Activated CD4-positive, alpha-beta T cell treated with anti-CD3 and anti-CD28 coated beads, Interleukin-2, amount 50 U/mL, for 16 hours (primary cell): ENCODE results near the gene IMPG1.
"Not testable (repeated sequence)": the region's sequence is repeated elsewhere in the genome, so short reads cannot be mapped to it uniquely, and the experiment has no call there.

Experiments
- DNase-seq: peaks from one replicate; pipeline ENCODE4 v3.0.0-alpha.2; 2020

The IMPG1 gene

DNA sequence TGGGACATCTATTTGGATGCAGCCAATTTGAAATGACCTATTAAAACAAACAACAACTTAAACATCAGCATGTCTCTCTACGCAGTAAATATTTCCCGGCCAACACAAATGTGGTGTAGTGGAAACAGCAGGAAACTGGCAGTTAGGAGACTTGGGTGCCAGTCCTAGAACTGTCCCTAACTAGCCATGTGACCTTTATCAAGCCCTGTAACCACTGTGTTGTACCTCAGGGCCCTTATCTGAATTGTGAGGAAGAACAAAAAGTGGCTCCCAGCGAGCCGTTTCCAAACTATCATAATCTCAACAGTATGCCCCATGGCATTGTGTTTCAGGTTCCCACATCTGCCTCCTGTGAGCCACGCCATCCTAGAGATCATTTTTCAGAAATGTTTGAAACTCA lies 124.5 kb downstream of the IMPG1 start:
- DNase-seq = no peak

DNA sequence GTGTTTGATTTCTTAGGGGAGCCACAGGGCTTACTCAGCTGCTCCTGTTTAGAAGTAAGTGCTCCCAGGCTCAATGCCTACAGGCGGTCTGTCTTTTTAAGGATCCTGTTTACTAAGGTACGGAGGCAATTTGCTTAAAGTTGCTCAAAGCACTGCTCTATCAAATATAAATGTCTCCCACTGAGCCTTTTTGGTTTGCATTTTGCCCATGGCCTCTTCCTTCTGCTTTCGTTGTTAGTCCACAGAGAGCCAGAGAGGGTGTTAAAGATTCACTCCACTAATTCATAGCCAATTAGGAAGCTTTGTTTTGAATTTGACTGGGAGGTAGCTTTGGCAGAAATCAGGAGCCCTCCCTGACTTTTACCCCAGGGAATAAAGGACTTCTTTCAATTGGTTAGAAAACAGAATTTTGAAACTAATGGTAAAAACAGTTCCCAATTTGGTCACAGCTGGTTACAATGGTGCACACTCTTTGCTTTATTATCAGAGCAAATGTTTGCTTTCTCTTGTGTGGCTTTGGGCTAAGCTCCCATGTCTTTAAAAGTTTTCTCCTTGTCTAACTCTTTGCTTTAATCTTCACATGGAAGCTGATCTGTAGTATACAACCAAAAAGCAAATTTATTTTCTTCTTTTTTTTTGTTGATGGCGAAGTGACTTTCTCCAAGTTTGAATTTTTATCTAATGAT lies 126.2 kb downstream of the IMPG1 start:
- no peak for DNase-seq

DNA sequence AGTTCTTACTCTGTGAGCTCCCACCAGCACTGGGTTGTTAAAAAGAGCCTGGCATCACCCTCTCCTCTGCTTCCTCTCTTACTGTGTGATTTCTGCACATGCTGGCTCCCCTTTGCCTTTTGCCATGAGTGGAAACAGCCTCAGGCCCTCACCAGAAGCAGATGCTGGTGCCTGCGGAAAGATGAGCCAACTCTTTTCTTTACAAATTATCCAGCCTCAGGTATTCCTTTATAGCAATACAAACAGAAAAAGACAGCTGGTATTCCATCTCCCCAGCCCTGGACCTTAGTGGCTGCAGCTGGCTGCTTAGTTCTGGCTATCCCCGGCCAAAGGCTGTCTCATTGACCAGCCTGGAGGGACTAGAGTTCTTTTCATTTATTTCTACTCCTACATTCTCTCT lies 129.1 kb downstream of the IMPG1 start:
- DNase-seq = no peak

DNA sequence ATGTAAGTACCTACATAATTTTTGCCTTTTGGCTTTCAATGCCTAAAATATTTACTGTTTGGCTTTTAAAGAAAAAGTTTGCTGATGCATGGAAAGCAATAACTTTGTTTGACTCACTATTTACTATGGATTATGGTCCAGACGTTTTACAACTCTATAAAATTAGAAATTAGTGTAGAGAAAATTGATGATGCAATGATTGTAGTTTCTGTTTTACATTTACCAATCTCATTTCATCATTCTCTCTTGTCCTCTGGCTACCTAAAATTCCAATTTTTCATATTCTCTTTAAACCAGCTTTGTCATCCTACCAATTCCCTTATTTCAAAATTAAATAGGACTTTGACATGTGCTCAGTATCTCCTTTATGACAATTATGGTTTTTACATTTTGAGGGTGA lies 131.0 kb downstream of the IMPG1 start:
- DNase-seq = no peak

DNA sequence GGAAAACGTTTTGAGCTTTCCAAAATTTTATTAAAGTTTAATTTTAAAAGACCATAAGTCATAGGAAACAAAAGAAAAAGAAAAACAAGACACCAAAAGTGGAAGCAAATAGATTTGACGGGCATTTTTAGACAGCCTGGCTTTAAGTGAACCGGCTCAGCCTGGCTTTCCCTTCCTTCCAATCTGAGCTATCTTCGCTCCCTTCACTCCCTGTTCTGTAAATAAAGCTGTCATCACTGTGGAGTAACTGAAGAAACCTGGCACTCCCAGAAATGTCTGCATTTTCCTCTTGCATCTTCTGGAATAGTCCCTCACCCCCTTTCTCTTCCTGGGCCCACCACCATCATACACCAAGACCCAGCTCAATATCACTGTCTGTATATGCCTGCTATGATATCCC lies 131.9 kb downstream of the IMPG1 start:
- DNase-seq = no peak

DNA sequence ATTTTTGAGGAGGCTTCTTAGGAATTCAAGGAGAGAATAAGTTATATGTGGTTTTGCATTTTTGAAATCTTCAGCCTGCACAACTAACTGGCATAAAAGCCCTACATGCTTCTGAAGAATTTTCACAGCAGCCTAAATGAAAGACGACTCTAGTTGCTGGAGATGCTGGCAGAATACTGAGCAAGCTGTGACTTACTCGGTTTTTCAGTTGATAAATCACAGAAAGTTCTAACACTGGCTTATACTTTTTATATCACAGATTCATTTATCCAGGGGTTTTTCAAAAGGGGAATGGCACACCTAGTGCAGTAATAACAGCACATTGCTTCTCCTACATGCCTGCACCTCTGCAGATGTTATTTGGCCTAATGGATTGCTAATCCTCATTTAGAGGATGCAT lies 134.6 kb downstream of the IMPG1 start:
- no peak for DNase-seq

DNA sequence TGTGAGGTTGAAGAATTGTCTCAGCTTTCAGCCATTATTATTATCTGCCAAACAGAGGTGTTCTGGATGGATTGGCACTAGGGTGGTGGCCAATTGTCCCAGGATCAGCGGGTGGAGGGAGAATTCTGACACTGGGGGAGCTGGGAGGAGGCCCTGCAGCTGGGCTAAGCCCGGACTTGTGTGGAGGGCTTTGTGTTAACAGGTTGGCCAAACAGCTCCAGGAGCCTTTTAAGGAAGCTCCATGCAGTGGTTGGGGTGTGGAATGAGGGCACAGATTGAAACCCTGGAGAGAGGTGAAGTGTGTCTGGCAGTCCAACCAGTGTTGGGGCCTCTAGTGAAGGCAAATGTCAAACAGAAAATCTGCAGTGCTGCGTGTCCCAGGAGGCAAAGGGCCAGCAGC lies 135.8 kb downstream of the IMPG1 start:
- no peak for DNase-seq

DNA sequence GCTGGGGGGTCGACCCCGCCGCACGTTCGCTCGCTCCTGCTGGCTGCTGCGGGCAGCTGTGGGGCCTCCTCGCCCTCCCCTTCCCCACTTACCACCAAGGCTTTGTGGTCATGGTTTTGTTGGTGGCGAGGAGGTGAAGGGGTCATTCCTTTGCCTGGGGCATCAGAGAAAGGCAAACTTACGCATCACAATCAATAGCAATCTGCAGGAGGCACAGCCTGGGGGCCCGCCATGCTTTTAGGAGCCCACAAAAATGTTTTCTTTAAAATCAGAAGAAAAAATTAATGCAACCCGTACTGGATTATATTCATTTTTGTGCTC lies 137.0 kb downstream of the IMPG1 start:
- DNase-seq = no peak

DNA sequence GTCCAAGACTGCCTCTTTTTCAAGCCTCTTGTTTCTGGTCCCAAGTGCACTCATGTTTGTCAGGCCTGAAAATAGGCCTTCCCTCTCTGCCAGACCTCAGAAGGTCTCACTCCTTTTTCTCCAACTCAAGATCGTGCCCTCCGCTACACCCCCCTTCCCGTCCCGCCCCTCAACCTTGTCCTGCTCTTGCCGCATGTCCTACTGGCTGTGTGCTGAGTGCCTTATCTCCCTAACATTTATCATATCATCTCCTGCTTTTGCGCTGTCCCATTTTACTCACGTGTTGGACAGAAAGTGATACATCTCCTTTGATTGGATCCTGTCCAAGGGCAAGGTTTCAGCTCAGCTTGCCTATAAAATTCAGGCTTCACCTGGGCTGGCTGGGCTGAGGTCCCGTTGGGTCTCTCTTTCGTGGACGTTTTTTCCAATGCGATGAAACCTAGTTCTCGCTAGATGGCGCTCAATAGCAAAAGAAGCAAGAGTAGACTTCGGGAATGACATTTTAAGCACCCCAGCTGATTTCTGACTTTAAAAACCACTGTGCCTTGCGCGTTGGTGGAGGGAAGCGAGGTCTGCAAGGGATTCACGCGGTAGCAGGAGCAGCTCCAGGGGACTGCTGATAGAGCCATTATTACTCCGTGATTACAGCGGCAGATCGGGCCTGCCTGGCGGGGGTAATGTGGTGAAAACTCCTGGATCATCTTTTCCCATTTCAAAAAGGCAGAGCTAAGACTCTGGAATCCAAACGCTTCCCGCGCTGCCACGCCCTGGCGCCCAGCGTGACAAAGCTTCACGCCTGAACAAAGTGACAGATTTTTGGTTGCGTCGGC lies 137.6 kb downstream of the IMPG1 start:
- peak; percentile 57 for DNase-seq

DNA sequence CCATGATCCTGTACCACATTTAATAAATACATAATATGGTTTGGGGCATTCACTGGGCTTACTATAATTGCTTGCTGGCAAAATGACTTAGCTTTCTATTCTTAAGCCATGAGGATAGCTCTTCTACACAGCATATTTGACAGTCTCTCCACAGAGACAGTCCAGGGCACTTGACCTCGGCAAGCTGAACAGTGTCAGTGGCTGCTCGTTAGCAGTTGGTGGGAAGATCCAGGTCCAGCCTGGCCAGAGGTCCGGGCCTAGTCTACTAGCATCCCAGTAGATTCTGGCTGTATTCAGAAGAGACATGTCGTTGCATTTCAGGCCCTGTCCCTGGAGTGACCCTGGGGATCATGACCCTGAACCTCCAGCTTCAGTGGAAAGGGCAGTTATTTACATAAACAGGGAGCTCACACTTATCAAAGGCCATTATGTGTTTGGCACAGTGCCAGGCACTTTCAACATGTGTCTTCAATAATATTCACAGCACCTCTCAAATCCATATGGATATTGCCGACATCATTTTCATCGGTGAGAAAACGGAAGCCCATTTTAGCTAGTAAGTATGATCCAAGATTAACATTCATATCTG lies 139.0 kb downstream of the IMPG1 start:
- no peak for DNase-seq

DNA sequence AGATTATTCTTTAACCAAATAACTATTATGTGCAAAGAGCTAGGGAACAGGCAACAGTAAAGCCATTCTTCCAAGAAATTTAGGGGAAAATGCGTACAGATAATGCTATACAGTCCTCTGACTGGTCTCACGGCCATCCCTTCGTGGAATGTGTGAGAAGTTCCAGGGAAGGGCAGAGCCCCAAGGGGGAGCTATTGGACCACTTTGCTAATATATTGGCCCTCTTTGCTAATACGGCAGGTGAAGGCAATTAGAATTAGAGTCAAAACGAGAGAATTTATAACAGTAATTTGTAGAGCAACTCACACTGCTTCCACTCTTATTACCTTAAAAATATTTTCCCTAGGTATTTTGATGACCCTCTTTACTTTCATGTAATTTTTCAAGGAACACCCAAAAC lies 140.4 kb downstream of the IMPG1 start:
- DNase-seq = peak; percentile 6

DNA sequence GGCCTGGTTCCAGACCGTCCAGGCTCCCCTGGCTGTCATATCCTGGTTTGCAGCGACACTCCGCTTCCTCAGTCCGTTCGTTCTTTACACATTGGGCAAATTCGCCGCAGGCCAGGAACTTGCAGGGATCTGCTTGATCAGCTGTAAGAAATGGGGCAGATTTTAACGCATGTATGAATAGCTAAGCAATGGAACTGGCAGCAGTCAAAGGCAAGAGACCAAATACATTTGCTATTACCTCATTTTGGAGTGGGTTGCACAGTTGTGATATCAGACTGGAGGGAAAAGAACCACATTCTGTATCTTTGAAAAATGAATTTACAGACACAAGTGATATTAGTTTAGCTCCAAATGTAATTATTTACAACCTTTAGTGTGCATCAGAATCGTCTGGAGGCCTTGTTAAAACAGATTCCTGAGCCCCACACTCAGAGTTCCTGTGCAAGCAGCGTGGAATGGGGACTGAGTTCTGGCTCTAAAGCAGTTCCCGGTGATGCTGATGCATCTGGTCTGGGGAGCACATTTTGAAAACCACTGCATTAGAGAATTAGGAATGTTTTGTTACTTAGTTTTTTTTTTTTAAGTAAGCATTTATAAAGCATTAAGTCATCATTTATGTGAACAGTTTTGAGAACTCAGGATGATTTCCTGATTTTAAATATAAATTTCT lies 141.3 kb downstream of the IMPG1 start:
- no peak for DNase-seq

DNA sequence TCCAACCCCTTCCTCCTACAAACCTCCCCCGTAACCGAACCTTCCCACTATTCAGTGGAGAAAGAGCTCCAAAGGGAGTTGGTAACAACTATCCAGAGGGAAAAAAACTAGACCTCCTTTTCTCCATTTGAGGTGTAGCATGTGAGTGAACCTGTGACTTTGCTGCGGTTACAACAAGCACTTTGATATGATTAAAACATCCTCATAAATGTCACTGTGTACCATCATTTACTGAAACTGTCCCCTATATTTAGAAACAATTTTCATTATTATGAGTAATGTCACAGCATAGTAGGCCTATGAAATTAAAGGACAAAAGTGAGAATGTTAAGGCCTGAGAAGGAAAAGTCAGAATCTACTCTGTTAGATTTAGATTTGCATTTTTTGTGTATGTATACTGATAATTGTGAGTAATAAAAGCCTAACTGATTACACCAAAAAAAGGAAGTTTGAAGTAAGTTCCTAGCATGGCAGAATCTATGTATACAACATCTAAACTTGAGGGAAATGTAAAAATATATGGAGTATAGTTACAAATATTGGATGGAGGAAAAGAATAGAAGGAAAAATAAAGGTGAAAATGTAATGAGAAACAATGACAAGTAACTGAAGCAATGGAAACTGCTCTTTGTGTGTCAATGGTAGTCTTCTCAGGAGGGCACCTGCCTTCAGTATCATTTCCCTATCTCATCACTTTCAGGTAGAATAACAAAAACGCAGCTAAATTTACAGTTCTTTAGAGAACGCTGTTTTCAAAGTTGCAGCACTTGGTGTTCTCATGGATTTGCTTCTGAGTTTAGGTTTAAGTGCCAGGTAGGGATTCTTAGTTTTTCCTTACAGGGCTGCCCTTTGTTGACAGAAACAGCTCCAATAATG lies 145.9 kb downstream of the IMPG1 start:
- no peak for DNase-seq

DNA sequence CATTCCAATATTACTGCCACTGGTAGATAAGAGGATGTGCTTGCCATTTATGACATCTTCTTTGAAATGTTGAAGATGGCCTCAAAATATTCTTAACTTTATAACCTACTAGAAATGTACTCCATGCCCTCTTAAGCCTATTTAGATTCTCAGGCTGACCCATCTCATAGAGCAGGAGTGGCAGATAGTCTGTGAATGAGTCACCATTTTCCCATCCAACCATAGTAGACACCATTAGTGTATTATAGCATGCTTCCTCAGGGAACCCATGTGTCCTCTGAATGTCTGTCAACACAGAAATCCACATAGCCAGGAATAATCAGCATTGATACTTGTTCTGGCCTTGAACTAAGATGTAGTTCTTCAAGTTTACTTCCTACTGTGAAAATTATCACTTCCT lies 150.2 kb downstream of the IMPG1 start:
- DNase-seq = no peak

DNA sequence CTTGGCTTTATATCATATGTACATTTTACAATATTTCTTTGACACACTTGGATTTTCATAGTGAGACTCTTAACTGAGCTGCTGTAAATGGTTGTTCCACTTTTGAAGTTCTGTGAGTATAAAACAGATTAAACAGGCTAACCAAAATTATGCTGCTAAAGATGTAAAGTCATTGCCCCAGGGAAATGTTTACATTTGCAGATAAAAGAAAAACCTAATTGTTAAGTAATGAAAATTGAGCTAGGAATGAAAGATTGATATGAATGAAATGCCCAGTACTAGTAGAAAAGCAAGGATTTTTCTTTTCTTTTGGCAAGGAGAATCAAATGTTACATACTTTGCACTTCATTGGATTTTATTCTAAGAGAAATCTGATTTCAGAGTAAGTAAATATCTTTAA lies 159.4 kb downstream of the IMPG1 start:
- no peak for DNase-seq

DNA sequence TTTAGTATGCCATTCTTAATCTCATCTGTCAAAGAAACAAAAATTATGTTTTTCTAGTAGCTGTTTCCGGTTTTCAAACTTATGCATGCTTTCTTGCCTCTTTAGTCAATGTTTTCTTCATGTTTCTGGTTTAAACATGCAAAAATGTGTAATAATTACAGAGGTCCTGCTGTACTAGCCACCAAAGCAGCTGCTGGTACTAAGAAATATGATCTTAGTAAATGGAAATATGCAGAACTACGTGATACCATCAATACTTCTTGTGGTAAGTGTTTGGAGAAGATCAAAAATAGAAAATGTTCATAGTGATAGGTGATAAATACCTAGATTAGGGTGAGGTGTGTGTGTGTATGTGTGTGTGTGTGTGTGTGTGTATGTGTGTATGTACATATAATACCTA lies 165.0 kb downstream of the IMPG1 start:
- no peak for DNase-seq

DNA sequence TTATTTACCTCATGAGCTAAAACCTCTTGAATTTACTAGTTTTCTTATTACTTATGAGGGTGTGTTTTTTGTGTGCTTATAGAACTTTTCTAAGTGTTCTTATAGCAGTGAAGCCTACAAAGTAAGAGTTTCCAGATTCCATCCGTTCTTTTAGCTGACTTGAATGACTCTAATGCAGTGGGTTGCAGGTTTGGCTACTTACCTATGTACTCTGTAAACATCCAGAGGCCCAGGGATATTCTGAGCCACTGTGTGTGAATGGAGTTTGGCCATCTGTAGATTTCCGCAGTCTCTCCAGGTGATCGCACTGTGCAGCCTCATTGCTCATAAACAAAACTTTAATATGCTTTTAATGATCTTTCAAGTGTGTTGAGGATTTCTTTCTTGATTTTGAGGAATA lies 165.6 kb downstream of the IMPG1 start:
- no peak for DNase-seq

DNA sequence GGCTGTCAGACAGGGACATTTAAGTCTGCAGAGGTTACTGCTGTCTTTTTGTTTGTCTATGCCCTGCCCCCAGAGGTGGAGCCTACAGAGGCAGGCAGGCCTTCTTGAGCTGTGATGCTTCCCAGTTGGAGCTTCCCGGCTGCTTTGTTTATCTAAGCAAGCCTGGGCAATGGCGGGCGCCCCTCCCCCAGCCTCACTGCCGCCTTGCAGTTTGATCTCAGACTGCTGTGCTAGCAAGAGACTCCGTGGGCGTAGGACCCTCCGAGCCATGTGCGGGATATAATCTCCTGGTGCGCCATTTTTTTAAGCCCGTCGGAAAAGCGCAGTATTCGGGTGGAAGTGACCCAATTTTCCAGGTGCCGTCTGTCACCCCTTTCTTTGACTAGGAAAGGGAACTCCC lies 167.3 kb downstream of the IMPG1 start:
- not testable (repeated sequence) for DNase-seq

DNA sequence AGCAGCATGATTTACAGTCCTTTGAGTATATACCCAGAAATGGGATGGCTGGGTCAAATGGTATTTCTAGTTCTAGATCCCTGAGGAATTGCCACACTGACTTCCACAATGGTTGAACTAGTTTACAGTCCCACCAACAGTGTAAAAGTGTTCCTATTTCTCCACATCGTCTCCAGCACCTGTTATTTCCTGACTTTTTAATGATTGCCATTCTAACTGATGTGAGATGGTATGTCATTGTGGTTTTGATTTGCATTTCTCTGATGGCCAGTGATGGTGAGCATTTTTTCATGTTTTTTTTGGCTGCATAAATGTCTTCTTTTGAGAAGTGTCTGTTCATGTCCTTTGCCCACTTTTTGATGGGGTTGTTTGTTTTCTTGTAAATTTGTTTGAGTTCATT lies 172.2 kb downstream of the IMPG1 start:
- DNase-seq = not testable (repeated sequence)

DNA sequence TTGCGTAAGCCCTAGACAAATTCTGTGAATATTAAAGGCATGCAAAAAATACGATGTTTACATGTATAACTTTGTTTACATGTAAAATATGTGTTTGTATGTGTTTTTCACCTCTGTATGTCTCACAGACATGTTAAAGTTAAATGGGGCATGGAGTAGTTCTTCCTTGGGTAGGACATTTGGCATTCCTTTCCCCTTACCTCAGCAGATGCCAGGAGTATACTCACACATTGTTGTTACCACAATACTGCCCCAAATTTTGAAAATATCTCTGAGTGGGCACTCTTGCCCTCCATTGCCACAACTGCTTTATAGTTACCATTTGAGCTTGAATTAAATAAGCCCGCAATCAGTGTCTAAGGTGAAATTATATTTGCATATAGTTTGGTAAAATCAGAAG lies 175.9 kb downstream of the IMPG1 start:
- DNase-seq = no peak

DNA sequence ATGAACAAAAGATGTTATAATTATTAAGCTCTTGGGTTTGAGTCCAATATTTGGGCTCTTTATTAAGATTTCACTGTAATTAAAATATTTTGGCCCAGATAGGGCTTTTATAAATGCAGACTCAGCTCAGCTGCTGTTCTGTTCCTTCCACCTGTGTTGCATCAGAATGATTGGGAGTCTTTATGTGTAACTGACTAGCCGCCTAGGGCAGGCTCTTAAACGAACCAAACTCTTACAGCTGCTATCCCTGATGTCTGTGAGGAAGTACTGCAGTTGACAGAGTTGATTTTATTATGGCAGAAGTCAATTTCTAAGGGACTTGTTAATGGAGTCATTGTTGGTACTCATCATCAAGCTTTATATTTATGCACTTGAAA lies 178.7 kb downstream of the IMPG1 start:
- DNase-seq = no peak

DNA sequence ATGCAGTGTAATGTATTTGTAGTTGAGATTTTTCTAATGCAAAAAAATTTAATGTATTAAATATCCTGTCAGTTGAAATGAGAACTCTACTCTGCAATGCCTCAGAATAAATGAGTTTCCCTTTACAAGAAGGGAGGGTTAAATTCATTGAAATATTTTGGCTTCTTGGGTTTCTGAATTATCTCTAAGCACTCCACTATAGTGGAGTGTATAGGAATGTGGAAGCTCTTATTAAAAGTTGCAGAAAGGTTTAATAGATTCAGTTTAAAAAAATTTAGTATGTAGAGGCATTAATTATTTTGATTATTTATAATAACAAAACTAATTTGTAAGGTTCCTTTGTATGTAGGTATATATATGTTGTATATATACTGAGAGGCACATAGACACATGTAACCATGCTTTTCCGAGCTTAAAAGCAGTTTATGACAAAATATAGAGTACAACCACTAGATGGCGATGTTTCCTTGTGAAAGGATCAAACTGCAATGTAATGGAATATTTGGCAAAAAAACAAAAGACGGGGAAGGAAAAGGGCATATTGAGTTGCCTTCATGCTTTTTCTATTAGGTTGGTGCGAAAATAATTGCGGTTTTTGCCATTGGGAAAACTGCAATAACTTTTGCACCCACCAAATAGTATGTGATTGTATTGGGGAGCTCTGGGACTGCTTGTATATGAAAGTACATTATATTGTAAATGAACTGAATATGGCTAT lies 179.2 kb downstream of the IMPG1 start:
- DNase-seq = peak; percentile 44
